Effector CD4-positive, alpha-beta T cell (primary cell): ENCODE results near the gene HPX.
"Not testable (repeated sequence)": the region's sequence is repeated elsewhere in the genome, so short reads cannot be mapped to it uniquely, and the experiment has no call there.

Experiments used
- DNase-seq: peaks from one replicate; pipeline ENCODE4 v3.0.0-alpha.2; 2020

The HPX gene

DNA sequence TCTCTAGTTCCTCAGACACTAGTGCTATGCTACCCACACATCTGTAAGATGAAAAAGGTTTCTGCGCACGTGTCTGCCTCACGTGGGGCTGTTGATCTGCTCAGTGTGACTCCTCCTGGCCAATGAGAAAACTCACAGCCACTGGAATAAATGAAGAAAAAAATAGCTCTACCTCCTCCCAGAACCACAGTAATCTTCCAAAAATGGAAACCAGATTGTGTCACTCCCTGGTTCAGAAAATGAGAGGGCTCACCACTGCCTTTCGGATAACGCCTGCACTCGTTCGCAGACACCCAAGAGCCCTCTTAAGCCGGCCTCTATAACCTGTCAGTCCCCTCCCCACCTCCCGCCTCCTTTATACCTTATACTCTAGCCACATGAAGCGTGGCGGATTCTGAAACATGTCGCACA is 27.0 kb downstream of the HPX start:
- peak; percentile 62 for DNase-seq

DNA sequence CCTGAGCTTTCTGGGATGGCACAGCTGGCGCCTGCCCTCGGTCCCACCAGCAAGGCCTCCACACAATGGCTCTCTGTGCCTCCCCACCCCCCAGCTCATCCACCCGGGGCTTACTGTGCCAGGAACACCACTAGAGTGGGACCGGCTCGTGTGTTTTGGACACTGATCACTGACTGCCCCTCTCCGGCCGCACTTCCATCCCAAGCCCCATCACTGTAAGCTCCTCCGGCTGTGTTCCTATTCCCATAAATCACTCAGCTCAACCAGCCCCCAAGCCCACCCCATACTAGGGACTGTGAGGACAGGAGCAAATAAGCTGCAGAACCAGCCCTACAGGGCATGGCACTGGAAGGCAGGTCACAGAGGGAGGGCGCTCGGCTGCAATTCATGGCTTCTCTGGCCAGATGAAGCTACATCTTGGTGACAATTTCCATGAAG is 29.2 kb downstream of the HPX start:
- no peak for DNase-seq

- DNase-seq, result no peak
Observed at GRCh38 chr11:6410695-6411430, 29.9 kb downstream of the HPX start.

DNA sequence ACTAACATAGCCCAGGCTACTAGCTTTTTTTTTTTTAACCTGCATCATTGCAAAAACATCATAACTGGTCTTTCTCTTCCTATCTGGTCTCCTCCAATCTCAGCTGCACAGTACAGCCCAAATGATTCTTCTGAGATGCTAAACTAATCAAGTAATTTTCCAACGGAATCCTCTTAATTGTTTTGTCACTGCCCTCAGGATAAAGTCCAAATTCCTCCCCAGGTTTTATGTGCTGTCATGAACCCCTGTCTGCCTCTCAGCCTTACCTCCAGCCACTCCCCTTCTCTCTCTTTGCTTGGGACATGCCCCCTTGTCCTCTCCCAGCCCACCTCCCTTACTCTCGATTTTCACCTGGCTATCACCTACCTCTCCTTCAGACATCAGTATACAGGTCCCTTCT is 34.4 kb downstream of the HPX start:
- no peak for DNase-seq

- DNase-seq, result no peak
Observed at GRCh38 chr11:6405846-6406245, 34.9 kb downstream of the HPX start.

GRCh38 chr11:6405052-6405667 is 35.6 kb downstream of the HPX start:
- DNase-seq, result no peak

DNA sequence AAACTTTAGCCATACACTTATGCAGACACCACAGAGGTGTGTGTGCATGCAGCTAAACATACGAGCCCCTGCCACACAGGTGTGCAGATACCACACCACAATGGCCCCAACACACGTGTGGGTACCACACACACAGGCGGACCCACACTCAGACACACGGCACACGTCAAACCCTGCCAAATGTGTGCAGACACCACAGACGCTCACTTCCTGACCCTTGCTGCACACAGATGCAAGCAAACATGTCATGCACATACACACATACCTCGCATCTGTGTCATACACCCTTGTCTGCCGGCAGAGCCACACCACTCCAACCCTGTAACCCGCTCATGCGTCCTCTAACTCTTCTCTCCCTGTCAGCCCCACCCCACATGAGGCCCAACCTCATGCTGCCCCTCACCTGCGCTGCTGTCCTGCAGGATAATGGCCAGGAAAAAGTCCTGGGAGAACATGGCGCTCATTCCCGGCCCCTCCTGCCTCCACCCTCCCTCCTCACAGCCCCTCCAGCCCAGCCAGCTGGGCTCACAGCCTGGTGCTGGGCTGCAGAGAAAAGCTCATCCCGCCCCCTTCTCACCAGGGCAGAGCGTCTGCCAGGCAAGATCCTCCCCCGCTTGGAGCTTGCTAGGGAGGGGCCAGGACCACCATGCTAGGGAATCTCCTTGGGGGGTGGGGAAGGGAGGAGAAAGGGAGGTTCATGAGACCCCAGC is 36.3 kb downstream of the HPX start:
- DNase-seq, result peak; percentile 20

- no peak for DNase-seq
Observed at GRCh38 chr11:6403539-6403938, 37.2 kb downstream of the HPX start.

DNA sequence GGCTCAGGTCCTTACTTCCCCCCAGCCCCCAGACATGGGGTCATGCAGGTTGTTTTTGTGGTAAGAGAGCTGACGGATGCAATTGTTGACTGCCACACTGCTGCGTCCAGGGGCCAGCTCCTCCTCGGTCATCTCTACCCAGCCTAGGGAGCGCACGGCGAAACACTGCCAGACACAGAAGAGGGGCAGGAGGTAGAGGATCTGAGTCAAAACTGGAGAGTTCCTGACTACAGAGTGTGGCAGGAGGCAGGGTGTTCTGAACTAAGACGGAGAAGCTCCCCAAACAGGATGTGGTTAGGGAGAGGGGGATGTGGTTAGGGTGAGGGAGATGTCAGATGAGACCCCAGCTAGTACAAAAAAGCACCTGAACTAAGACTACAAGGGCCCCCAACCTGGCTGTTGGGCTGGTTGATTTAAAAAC is 38.2 kb downstream of the HPX start:
- DNase-seq, result peak; percentile 78

DNA sequence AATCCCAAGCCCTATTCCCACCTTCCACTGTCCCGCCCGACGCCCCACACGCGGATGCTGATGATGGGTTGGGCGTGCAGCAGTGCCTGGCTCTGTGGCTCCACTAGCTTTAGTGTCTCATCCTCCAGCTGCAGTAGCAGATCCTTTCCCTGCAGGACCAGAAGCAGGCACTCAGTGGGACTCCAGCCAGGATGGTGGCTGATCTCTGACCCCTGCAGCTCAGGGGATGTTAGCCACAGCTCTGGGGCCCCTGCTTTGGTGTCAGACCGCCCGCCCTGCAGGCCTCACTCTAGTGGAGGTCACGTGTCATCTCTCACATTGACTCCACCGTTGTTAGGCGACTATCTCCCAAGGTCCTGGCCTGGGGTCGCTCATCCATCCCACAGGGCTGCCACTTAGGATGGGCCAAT is 38.7 kb downstream of the HPX start:
- no peak for DNase-seq

- no peak for DNase-seq
Observed at GRCh38 chr11:6401464-6401863, 39.3 kb downstream of the HPX start.

- DNase-seq, result no peak
Observed at GRCh38 chr11:6400431-6401345, 40.1 kb downstream of the HPX start.

DNA sequence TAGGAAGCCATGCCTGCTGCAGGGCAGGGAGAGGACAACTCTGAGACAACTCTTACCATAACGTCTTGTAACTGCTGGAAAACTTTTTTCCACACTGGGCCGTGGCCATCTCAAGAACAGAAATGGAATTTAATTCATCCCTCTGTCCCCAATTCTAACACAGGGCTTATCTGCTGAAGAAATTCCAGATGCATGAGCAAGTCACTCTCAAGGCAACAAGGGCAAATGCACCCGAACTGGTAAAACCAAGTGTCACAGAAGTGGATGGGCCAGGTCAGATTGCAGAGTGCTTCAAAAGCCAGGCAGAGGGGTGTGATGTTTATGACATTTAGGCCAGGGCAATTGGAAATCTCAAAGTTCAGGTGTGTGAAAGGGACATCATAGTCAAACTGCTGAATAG is 43.2 kb downstream of the HPX start:
- DNase-seq, result no peak

DNA sequence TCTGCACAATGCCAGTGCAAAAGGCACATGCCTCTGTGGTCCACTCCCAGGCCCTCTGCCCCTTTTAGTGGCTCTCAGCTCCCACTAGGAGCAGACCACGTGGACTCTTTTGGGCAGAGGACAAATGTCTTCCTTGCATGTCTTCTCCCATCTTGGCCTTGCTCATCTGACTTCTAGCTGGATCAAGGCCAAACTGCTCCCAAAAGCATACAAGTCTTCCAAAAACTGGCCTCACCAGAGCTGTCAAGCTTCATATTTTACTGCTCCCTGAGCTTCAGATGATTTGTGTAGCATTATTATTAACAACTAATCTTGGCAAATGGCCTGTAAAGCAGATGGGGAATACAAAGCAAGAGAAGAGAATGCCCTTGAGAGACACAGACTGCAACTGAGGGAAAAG is 43.6 kb downstream of the HPX start:
- no peak for DNase-seq

DNA sequence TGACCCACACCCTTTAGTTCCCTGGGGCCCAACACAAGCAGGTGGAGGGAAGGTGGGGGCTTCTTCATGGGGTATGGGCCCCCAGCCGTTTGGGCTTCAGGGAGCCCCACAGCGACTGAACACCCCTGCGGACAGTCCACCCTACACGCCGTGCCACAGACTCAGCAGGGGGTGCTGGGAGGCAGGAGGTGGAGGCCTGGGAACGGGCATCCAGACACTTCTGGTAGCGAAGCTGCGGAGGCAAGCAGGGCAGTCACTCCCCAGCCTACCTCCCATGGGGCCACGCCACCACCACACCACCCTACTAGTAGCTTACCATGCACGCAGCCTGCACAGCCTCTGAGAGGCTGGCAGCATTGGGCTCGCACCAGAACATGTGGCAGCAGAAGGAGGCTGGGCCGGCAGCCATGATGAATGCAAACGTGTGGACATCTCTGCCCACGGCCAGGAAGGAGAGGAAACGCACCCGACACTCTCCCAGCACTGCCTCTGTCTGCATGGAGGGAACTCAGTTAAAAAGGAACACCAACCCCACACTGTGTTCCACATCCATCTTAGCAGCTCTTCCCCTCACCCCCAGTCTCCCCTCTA is 45.2 kb downstream of the HPX start:
- no peak for DNase-seq

- no peak for DNase-seq
Observed at GRCh38 chr11:6393989-6394670, 46.7 kb downstream of the HPX start.

DNA sequence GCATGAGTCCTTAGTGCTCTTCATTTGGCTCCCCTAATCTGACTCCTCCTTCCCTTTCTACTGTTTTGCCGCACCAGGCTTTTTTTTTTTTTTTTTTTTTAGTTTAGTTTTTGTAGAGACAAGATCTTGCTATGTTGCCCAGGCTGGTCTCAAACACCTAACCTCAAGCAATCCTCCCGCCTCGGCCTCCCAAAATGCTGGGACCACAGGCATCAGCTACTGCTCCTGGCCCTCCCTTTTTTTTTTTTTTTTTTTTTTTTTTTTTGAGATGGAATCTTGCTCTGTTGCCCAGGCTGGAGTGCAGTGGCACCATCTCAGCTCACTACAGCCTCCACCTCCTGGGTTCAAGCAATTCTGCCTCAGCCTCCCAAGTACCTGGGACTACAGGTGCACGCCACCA is 48.5 kb downstream of the HPX start:
- DNase-seq, result not testable (repeated sequence)

DNA sequence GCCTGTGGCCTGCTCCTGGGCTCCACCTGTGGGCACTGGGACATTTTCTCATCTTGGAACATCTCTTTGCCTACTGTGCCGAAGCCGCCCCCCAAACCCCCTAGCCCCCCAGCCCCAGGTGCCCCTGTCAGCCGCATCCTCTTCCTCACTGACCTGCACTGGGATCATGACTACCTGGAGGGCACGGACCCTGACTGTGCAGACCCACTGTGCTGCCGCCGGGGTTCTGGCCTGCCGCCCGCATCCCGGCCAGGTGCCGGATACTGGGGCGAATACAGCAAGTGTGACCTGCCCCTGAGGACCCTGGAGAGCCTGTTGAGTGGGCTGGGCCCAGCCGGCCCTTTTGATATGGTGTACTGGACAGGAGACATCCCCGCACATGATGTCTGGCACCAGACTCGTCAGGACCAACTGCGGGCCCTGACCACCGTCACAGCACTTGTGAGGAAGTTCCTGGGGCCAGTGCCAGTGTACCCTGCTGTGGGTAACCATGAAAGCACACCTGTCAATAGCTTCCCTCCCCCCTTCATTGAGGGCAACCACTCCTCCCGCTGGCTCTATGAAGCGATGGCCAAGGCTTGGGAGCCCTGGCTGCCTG is 49.2 kb downstream of the HPX start:
- no peak for DNase-seq

GRCh38 chr11:6390718-6391469 is 49.9 kb downstream of the HPX start:
- DNase-seq, result no peak

DNA sequence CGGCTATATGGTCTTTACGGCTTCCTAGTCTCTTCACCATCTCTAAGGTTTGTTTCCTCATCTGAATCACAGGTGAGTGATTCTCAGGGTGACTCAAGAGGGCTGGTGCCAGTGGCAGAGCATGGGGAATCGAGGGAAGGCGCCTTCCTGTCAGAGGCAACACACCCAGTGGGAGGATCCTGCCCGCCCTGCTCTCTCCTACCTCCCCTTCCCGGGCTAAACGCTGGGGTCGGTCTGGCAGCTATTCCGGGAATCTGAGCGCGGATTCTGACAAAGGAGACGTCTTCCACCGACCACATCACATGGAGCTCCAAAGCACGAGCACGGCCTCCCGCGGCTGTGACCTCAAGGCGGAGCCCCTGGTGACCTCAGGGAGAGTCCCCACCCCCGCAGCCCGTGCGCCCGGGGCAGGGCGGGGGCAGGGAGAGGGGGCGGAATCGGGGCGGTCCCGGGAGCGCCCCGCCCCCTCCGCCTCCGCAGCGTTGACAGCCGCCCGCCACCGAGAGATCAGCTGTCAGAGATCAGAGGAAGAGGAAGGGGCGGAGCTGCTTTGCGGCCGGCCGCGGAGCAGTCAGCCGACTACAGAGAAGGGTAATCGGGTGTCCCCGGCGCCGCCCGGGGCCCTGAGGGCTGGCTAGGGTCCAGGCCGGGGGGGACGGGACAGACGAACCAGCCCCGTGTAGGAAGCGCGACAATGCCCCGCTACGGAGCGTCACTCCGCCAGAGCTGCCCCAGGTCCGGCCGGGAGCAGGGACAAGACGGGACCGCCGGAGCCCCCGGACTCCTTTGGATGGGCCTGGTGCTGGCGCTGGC is 50.7 kb downstream of the HPX start, which contains the start of gene SMPD1:
Gene SMPD1 (plus strand): TSS at position 570 of the 813 bp plus-strand sequence. CDS start 125 bp downstream, at position 695.
- peak; percentile 91 for DNase-seq
